ENCODE results near the gene MYRF. TPM values are rescaled to one million over a fixed set of nuclear protein-coding genes. Genes with fewer than 3 reads are reported as not detected.

Gene MYRF
- total and polyA plus RNA-seq, 12 donors: 0.13 to 2.6 (median 0.89) TPM

GRCh38 chr11:61744181-61744580, 8.3 kb upstream of the MYRF start:
- WGBS, 4 donors: 92 to 95% (median 93%) methylated on average over 14 to 20 of the region's 20 CpGs
- no peak overlapping the region for H3K4me3 ChIP-seq

GRCh38 chr11:61744609-61745156, 7.8 kb upstream of the MYRF start:
- DNase-seq: no peak
- Histone ChIP-seq H3K27ac (no peak overlapping the region), H3K4me3 (no peak overlapping the region), H3K27me3 (no peaks in the 10 kb centered on the region), H3K36me3 (replicated peaks in 1 of 2) (peaks cover 0 to 5% of the 10 kb centered on the region in 2 donors), H3K4me1 (replicated peaks in 1 of 2) (peaks cover 0 to 4% of the 10 kb centered on the region in 2 donors), H3K9me3 (replicated peaks in 1 of 3) (no peaks in the 10 kb centered on the region)
- WGBS, 4 donors: 84 to 98% (median 93%) methylated on average over 2 to 10 of the region's 10 CpGs
- TF ChIP-seq POLR2A (IDR thresholded peaks at IDR 0.05) (no peak), CTCF (IDR thresholded peaks at IDR 0.05) (no peak)
- intact Hi-C loops (cut with DNase I): loop anchor here in 1 of 2 donors (5.0 kb wide), 1 partner anchor 363 kb away; no protein-coding TSS in a partner anchor

More at GRCh38 chr11:61744181-61744580, 8.3 kb upstream of the MYRF start:
- Histone ChIP-seq H3K9me3 (replicated peaks in 1 of 3) (no peaks in the 10 kb centered on the region), H3K27me3 (no peaks in the 10 kb centered on the region), H3K4me1 (replicated peaks in 1 of 2) (peaks cover 0 to 4% of the 10 kb centered on the region in 2 donors), H3K36me3 (replicated peaks in 1 of 2) (peaks cover 0 to 5% of the 10 kb centered on the region in 2 donors), H3K27ac (no peak overlapping the region)
- no peak for DNase-seq
- intact Hi-C loops (cut with DNase I): no loop called here
- TF ChIP-seq POLR2A (IDR thresholded peaks at IDR 0.05): no peak
- no peak for TF ChIP-seq CTCF (IDR thresholded peaks at IDR 0.05)

DNA sequence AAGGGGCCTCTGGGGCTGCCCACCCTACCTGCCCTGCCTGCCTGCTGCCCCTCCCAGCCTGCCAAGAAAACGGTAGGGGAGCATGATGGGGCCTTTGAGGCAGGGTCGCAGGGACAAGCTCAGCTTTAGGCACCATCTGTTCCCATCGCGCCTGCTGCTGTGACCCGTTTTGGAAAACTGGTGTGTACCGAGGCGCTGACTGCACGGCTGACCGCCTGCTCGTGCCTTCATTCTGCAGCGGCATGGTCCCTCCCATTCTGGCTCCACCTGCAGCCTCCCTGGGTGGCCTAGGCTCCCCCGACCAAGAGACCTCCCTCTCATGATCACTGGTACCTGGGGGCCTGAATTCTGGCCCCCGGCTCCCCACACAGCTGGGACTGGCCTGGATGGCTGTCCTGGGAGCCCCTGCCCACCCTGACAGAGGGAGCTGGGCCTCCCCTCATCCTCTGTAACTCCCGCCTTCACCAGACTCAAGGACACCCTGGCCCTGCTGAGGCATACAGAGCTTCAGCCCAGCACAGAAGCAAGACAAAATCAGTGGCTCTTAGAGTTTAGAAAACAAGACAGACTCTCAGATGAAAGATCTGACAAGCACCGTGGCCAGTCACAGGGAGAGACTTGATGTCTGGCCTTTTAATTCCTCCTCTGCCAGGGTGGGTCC, 6.5 kb upstream of the MYRF start:
- H3K27me3 ChIP-seq: no peaks in the 10 kb centered on the region
- peaks cover 0 to 5% of the 10 kb centered on the region in 2 donors for H3K36me3 ChIP-seq (replicated peaks in 1 of 2)
- no peak overlapping the region for H3K27ac ChIP-seq
- no peak overlapping the region for H3K4me3 ChIP-seq
- intact Hi-C loops (cut with DNase I): loop anchor here in 1 of 2 donors (5.0 kb wide), 1 partner anchor 361 kb away; no protein-coding TSS in a partner anchor
- peaks cover 0 to 4% of the 10 kb centered on the region in 2 donors for H3K4me1 ChIP-seq (replicated peaks in 1 of 2)
- TF ChIP-seq CTCF (IDR thresholded peaks at IDR 0.05) (no peak), POLR2A (IDR thresholded peaks at IDR 0.05) (no peak)
- WGBS, 4 donors: 45 to 63% (median 53%) methylated on average over 3 to 15 of the region's 15 CpGs
- H3K9me3 ChIP-seq (replicated peaks in 1 of 3): no peaks in the 10 kb centered on the region
- DNase-seq: no peak

GRCh38 chr11:61746442-61747191, 5.8 kb upstream of the MYRF start:
- Histone ChIP-seq H3K36me3 (replicated peaks in 1 of 2) (peaks cover 0 to 5% of the 10 kb centered on the region in 2 donors), H3K4me1 (replicated peaks in 1 of 2) (peaks cover 0 to 4% of the 10 kb centered on the region in 2 donors), H3K27ac (no peak overlapping the region), H3K4me3 (no peak overlapping the region), H3K9me3 (replicated peaks in 1 of 3) (no peaks in the 10 kb centered on the region), H3K27me3 (no peaks in the 10 kb centered on the region)
- no peak for TF ChIP-seq CTCF (IDR thresholded peaks at IDR 0.05)
- TF ChIP-seq POLR2A (IDR thresholded peaks at IDR 0.05): no peak
- WGBS, 4 donors: 71 to 81% (median 75%) methylated on average over 14 to 19 of the region's 19 CpGs
- intact Hi-C loops (cut with DNase I): loop anchor here in 1 of 2 donors (5.0 kb wide), 1 partner anchor 361 kb away; no protein-coding TSS in a partner anchor
- DNase-seq: no peak

Measured in adrenal gland (tissue), 12 donors.